ENCODE results near the gene CDK14.
"Not testable (repeated sequence)": the region's sequence is repeated elsewhere in the genome, so short reads cannot be mapped to it uniquely, and the experiment has no call there.

CDK14 gene

DNA sequence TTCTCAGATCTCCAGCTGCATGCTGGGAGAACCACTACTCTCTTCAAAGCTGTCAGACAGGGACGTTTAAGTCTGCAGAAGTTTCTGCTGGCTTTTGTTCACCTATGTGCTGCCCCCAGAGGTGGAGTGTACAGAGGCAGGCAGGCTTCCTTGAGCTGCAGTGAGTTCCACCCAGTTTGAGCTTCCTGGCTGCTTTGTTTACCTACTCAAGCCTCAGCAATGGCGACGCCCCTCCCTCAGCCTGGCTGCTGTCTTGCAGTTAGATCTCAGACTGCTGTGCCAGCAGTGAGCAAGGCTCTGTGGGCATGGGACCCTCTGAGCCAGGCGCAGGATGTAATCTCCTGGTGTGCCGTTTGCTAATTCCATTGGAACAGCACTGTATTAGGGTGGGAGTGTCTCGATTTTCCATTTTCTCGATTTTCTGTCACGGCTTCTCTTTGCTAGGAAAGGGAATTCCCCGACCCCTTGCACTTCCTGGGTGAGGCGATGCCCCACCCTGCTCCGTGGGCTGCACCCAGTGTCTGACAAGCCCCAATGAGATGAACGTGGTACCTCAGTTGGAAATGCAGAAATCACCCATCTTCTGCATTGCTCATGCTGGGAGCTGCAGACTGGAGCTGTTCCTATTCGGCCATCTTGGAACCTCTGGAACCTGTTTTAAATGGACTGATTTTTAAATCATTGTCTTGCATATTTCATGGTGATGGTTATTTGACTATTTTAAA is 332.7 kb downstream of the CDK14 start:
- not testable (repeated sequence) for DNase-seq

DNA sequence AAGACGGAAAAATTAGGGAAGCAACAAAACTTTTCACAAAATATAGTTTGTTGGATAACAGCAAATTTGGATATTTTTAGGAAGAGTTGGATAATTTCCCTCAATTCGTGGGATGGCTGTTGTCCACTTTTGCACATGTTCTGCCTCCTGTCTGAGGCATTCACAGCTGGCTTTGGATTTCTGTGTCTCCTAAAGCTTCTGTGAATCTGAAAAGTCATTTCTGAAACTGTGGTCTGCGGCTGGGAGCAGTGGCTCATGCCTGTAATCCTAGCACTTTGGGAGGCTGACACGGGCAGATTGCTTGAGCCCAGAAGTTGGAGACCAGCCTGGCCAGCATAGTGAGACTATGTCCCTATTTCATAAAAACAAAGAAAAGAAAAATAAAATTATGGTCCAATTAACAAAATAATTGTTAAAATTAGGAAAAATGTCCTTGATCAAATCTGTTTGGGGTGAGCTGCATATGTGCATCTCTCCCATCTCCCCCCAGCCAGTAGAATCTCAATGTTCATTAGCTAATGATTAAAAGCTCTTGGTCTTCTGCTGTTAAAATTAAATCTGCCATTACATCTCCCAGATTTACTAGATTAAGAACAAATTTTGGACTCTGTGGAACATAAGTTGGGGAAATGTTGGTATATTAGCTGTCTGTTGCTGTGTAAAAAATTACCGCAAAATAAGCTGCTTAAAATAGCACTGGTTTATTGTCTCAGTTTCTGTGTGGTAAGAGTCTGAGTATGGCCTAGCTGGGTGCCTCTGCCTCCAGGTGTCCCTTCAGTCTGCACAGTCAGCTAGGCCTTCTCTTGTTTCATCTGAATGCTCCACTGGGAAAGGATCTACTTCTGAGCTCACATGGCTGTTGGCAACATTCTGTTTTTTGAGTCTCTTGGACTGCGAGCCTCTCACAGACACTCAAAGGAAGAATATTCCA is 336.1 kb downstream of the CDK14 start:
- DNase-seq = no peak

DNA sequence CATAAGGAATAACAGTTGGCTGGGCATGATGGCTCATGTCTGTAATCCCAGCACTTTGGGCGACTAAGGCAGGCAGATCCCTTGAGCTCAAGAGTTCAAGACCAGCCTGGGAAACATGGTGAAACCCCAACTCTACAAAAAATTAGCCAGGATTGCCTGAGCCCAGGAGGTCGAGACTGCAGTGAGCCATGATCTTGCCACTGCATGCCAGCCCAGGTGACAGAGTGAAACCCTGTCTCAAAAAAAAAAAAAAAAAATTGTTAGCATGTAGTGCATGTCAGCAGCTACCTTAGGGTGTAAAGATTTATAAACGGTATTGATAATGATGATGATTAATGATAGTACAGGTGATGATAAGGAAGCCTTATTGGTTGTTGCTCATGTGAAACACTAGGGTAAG is 336.9 kb downstream of the CDK14 start:
- no peak for DNase-seq

DNA sequence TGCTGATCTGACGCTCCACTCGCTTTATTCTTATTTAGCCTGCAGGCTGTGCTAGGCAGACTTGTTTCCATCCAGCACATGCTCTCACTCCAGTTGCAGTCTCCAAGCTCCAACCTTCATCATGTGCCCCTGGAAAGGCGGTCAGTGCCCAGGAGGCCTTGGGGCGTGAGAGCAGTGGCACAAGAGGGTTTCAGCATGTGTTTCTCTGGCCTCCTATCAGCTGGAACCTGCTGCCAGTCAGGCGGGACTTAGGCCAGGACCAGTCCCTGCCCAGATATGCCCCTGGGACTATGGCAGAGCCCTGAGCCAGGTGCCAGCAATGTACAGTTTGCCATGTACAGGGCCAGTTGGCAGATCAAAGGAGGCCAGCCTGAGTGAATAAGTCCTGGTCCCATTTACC is 337.9 kb downstream of the CDK14 start:
- DNase-seq = no peak

DNA sequence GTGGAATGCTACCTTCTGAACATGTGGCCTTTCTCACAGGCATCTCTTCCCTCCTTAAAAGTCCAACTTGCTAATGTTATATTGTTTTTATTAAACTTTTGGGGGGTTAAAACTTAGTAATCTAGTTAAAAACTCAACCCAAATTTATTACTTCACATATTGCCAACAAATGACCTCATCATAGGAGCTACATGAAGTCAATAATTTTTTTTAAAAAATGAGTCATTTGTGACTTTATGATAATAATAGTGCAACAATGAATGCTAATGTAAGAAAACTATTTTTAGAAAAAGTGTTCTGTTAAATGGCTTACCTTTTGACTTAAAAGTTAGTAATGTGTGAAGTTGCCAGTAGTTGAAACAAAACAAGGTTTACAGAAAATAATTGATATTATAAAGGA is 342.2 kb downstream of the CDK14 start:
- DNase-seq = no peak

DNA sequence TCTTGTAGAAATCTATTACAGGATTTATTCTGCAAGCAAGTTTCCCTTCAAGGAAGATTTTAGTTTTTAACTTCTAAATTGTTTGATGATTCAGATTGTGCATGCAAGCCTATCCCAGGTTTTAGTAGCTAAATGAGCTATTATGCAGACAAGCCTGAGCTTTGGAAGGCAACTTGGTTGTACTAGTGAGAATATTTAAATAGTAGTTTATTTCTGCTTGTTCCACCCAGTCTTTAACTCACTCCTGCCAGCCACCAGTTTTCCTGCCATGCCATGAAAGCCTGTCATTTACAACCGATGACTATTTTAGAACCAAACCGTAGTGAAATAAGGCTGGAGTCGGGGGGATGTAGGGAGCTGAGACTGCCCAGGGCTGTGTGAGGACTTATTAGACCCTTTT is 343.5 kb downstream of the CDK14 start:
- DNase-seq = no peak

DNA sequence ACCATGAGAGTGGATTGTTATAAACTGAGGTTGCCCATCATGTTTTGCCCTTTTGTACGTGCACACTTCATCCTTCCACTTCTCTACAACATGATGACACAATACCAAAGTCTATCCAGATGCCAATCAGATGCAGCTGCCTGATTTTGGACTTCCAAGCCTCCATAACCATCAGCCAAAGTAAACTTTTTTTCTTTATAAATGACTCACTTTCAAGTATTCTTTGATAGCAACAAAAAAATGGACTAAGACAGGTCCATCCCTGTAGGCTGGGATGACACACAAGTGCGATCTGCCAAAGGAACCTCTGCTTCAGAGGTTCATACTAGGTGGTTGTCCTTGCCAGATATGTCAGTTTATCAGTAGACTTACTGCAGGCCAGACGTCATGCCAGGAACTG is 347.9 kb downstream of the CDK14 start:
- DNase-seq = no peak

DNA sequence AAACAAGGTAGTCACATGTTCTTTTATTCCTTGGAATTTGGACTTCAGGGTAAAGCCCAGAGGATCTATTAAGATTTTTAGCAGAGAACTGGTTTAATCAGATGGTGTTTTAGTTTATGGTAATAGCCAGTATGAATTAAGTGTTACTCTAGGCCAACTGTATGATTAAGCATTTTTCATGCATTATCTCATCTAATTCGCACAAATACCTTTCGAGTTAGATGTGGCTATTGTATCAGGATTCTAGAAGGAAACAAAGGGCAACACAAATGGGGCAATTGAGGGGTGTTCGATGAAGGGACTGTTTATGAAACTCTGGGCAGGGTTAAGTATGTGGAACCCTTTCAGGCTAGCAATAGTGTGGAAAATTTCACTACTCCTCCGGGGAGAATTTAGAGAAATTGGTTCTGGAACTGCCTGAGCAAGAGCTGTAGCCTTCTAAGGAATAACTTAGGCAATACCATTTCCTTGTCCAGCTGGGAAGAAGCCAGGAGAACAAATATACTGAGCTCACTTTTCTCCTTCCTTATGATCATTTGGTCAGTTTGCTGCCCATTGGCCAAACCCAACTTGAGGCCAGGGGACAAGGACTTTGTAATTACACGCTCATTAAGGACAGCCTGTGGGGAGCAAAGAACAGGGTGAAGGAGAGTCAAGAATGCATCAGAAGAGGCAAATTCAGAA is 349.1 kb downstream of the CDK14 start:
- DNase-seq = no peak

DNA sequence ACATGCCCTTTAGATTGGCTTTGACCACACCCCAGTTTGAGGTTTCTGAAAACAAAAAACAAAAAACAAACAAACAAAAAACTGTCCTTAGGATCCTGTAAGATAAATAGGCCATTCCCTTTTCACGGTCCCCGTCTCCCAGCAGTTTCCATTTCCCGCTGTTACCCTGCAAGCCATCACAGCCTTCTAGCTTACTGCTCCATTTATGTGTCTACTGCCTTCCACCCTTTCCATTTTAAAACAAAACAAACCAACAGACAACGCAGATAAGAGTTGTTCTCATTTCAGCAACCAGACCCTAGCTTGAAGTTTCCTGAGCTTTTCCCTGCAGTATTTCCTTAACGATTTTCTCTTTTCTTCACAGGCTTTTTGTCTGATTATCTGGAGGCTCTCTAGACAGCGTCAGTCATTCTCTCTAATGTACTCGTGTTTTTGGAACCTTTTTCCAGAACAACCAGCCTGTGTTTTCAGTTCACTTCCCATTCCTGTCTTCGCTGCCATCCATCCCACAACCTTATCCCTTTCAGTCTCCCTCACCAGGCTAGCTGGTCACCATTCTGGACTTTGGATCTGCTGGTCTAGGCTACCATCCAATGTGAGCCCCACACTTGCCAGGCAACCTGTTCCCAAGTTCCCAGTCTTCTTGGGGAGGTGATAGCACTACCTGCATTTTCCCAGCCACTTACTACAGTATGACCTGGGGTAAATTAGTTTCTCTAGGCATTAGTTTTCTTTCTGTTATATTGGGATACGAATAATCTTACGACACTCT is 350.8 kb downstream of the CDK14 start:
- no peak for DNase-seq

DNA sequence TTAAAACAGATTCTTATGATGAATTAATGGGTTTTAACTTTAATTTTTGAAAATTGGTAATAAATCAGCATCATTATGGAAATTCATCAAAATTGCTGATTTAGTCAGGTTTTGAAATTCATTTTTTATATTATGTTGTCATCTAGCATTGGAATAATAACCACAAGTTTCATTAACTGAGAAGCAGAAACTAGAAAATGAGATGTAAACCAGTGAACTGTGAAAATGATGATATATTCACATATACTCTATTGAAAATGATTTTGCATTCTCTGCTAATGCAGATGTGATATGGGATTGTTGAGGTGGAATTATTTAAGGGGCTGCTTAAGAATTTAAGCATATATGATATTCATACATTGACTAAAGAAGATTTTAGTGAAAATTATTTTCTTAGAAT is 352.0 kb downstream of the CDK14 start:
- no peak for DNase-seq

DNA sequence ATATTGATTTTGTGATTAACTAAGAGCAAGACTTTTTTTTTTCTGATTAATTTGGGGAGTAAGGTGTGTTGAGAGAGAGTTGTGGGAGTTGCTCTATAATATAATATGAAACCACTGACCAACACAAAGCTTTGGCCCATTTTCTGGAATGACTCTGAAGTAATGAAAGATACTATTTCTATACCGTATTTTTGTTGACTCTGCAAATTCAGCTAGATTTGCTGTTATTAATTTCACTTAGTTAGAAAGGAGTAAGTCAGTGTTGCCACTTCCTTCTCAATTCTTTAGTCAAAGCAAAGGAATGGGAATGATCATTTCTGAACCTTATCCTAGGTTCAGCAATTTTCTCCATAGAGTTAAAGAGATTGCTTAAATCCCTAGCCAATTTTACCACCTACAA is 355.1 kb downstream of the CDK14 start:
- no peak for DNase-seq

DNA sequence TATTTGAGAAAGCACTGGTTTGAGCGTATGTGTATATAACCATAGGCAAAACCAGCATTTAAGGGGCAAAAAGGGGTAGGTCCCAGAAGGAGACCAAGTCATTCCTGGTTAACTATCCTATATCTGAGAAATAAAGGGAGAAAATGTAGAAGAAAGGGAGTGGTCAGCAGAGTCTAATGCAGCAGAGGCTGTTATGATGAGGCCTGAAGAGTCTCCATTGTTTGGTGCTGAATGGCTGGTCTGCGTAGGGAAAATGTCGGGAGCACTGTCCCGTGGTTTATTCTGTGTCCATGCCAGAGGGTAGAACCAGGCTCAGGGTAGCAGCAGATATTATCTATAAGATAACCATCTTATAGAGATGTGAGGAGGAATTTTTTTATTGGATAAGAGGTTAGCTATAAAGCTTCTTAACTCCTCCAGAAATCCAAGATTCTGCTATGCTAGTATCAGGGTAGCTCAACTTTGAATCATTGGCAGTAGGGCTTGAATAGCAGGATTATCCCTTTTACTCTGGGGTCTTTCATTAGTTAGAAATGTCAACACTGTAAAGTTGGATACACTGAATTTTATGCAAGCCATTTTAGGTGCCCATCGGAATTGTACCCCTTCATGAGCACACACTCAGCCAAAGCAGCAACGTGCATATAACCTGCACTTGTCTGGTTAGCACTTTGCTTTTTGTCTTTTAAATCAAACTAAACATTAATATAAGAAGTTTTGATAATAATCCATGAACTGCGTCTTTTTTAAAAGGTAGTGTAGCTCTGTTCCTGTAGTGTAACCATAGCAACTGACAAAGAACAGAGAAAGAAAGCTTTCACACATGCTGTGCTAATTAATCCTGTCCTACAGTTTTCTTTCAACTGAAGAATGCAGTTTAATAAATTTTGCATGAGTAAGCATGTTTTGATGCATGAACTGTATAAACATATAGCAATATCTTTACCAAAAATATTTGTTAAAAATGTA is 356.1 kb downstream of the CDK14 start:
- DNase-seq = no peak

DNA sequence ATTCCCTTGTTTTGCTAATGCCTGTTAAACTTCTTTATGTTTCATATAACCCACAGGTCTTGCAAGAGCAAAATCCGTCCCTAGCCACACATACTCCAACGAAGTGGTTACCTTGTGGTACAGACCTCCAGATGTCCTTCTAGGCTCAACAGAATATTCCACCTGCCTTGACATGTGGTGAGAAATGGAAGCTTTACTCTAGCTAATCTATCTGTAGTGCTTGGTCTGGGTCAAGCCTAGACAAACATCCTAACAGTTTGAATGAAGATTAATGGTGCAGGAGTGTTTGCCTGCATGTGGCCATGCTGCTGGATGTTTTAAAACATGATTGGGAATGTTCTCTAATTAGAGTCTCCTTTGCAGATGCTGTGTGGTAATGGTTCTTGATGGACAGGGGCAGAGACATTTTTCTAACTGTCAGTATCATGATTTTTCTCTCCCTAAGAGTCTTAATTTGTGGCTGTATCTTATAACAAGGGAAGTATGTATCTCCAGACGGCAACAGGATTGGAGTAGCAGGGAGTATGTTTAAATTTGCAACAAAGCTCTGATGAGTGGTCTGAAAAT is 359.6 kb downstream of the CDK14 start:
- no peak for DNase-seq

DNA sequence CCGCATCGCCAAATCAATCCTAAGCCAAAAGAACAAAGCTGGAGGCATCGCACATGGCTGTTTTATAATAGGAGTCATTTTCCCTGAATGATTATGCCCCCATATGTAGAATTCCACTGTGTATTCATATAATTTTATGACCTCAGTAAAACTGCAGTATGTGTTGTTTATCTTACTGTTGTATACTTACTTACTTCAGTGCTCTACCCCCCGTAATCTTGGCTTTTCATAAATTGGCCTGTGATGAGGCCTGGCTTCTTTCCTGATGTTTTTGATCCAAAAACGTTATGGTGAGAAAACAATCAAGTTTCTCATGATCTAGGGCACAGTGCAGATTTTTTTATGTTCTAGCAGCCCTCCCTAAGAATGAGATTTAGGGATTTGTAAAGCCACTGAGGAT is 361.8 kb downstream of the CDK14 start:
- no peak for DNase-seq

DNA sequence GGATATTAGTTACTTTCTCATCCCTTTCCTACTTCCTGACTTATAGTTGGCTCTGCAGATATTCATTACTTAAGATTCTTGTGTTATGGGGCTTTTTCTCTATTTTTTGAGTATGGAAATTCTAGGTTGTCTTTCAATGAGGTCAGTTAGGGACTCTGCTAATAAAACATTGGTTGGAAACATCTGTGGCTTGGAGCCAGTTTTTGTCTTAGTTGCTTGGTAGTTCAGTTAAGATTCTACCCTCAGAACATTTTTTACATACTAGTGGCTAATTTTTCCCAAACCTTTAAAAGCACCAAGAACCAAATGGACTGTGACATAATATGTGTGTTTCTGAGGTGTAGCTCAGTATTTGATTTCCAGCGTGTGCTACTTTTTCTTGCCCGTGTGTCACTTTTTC is 362.5 kb downstream of the CDK14 start:
- DNase-seq = no peak

DNA sequence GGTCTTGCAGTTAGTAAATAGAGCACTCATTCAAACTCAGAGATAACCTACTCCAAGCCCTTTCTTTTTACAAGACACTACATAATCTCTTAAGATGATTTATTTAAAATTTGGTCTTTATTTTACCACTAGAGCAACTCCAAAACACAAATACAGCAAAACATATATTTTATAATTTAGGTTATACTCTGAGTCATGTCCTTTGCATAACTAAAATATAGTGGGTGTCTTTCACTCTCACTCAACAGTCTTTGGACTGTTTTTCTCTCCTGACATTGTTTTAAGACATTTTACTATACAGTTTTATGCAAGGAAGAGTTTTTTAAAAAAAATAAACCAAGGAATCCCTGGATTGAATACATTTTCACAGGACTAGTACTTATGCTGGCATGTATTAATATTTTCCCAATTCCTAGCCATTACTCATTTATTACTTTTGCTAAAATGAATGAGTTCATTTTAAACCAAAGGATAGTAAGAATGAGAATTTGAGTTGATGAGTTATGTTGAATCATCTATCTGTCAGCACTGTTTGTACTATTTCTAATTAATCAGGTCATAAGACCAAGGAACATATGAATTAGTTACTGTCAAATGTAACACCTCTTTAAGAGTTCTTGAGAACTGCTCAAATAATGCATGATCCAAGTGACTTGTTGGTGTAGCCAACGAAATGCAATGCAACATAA is 365.1 kb downstream of the CDK14 start:
- no peak for DNase-seq

DNA sequence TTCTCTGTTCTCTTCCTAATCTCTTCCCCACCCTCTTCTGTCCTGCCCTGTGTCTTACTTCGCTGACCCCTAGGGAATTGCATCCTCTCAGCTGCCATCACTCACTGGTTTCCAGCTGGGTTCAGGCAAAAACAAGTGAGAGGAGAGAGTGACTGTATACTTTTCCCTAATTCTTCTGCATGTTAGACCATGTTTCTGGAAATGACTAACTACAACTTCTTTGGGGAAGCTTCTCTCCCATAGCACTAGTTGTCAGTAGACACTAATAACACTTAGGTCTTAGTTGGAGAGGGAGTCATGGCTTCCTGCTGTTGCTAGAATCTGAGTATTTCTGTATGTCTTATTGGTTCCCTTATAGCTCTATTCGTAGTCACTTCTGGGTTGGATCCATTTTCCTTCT is 369.1 kb downstream of the CDK14 start:
- no peak for DNase-seq

DNA sequence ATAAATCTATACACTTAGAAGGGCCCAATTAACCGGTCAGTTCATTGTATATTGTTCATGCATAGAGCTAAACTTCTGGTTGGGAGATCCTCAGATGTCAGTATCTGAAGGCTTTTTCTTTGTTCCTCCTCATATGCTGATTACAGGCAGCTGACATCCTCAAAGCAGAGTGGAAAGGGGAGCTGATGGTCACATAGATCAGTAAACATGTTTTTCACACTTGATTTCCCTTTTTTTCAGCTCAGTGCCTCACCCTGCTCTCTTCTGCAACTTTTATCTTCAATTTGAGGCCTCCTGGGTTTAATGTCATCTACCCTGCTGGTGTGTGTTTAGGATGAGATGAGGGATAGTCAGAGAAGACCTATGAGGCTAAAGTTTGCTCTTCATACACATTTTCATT is 370.2 kb downstream of the CDK14 start:
- no peak for DNase-seq

DNA sequence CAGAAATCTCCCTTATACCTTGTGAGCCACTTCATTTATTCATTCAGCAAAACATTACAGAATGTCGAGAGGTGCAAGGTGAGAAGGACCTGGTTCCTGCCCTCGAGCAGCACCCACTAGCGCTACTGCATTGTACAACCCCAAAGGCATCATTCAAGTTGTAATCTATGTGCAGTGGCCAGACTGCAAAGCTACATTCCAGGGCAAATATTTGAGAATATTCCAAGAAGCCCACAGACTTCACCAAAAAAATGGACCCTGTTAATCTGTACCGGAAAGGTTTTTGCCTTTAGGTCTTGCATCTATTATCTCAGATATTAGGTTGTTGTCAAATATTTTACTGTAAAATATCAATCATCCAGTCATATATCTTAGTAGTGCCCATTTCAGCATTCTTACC is 372.8 kb downstream of the CDK14 start:
- no peak for DNase-seq

DNA sequence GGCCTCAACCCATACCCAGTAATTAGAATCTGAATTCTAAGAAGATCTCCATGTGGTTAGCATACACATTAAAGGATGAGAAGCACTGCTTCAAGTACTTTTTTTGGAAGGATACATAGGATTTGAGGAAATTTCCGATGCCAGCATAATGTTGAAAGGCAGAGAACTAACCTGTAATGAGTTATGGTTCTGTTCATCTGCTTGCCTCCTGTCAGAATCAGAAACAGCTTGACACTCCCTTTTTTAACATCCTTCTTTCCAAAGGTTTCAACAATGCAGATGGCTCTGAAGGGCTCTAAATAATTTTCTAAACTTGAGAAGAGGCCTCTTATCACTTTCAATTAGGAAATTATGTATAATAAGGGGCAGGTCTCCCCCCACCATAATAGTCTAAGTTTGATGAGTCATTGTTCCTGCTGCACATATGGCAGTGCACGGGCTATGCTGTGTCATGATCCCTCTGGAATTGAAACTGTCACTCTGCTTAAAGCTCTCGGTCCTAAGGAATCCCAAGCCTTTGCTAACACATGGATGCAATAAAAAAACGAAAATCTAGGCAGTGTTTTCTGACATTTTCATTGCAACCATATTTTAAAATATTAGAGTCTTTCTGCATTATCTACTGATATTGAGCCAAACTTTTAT is 376.9 kb downstream of the CDK14 start:
- DNase-seq = no peak
